Measurements from ENCODE around the gene GNG14. TPM values are rescaled to one million over a fixed set of nuclear protein-coding genes. Genes with fewer than 3 reads are reported as not detected.
"Not testable (repeated sequence)": the region's sequence is repeated elsewhere in the genome, so short reads cannot be mapped to it uniquely, and the experiment has no call there.

GNG14 gene
- total RNA-seq, 1 donor from 2014 or later, result not detected

- intact Hi-C loops (cut with micrococcal nuclease), result loop anchor here (1.0 kb wide), 1 partner anchor 10 kb away; no protein-coding TSS in a partner anchor
Observed at GRCh38 chr19:12694641-12695040, 6.8 kb downstream of the GNG14 start.

DNA sequence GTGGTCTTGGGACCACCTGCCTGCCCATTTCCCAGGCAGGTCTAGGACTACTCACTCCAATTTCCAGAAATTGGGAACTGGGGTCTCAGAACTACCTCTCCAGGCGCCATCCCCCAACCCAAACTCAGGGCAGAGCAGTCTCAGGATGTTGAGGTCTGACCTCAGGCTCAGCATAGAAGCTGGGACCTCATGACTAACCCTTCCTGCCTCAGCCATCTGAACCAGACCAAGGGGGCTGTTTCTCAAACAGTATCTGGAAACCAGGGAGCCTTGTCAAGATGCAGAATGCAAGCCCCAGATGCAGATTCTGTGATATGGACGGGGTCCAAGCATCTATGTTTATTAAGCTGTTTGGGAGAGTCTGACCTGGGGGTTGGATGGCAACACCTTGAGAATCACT lies 7.3 kb downstream of the GNG14 start:
- intact Hi-C loops (cut with micrococcal nuclease), result loop anchor here (1.0 kb wide), 1 partner anchor 11 kb away; no protein-coding TSS in a partner anchor

DNA sequence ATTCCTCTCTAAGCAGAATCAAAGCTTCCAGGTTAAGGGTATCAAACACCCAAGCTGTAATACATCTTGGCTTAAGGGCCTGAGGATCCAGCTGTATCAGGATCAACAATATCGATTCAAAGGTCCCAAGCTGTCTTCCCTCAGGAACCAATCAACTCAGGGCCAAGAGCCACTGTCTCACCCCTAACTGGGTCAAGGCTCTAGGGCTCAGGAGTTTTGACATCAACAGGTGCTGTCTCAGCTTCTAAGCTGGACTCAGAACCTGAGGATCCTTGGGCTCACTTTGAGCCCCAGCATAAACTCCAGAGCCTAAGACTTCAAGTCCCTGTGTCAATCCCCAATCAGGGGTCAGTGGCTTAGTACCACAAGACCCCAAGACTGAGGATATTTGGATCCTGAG lies 7.7 kb downstream of the GNG14 start:
- intact Hi-C loops (cut with micrococcal nuclease), result loop anchor here (1.0 kb wide), 1 partner anchor 11 kb away; no protein-coding TSS in a partner anchor

- intact Hi-C loops (cut with micrococcal nuclease), result loop anchor here (1.0 kb wide), 6 partner anchors 12 to 86 kb away; partner anchors contain the start of genes DHPS, TNPO2, ZNF490 and ZNF791
Observed at GRCh38 chr19:12695997-12696365, 8.2 kb downstream of the GNG14 start.

- intact Hi-C loops (cut with micrococcal nuclease), result loop anchor here (1.0 kb wide), 5 partner anchors 15 to 86 kb away; partner anchors contain the start of genes DHPS, TNPO2, ZNF490 and ZNF791
Observed at GRCh38 chr19:12696366-12697335, 8.9 kb downstream of the GNG14 start, which contains the start of gene FBXW9. FBXW9 (minus strand) TSS chr19:12696631; CDS start chr19:12696581, 50 bp downstream.

GRCh38 chr19:12697425-12697824 lies 9.6 kb downstream of the GNG14 start:
- intact Hi-C loops (cut with micrococcal nuclease), result not testable (repeated sequence)

- intact Hi-C loops (cut with micrococcal nuclease), result no loop called here
Observed at GRCh38 chr19:12698138-12698537, 10.3 kb downstream of the GNG14 start.

- intact Hi-C loops (cut with micrococcal nuclease), result no loop called here
Observed at GRCh38 chr19:12701596-12702282, 13.9 kb downstream of the GNG14 start.

GRCh38 chr19:12703046-12703445 lies 15.2 kb downstream of the GNG14 start:
- intact Hi-C loops (cut with micrococcal nuclease), result no loop called here

GRCh38 chr19:12705169-12705568 lies 17.4 kb downstream of the GNG14 start:
- intact Hi-C loops (cut with micrococcal nuclease), result no loop called here

DNA sequence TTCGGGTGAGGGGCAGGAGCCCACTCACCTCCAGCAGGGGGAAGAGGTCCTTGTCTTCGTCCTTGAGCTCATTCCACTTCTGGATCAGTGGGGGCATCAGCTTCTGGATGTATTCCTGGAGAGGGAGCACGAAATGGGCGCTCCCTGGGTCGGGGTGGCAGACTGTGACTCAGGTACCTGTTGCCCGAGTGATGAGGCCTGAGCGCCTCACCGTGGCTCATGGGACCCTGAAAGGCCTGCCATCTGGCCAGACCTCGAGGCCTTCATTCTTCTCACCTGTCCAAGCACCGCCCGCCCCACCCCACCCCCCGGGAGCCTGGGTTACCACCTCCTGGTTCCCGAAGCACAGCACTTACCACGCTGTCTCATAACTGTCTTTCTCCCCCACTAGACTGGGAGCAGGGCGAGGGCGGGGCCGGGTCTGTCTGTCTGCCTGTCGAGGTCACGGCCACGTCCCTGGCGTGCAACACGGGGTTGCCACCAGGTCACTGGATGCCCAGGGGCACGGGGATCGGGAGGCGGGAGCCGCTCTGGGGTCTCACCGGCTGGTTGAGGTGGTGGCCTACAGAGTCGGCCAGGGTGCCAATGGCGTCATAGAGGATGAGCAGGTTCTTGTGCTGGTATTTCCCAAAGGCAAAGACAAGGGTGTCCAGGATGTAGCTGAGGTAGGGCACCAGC lies 18.0 kb downstream of the GNG14 start:
- intact Hi-C loops (cut with micrococcal nuclease), result no loop called here

GRCh38 chr19:12706332-12706718 lies 18.5 kb downstream of the GNG14 start:
- intact Hi-C loops (cut with micrococcal nuclease), result no loop called here

DNA sequence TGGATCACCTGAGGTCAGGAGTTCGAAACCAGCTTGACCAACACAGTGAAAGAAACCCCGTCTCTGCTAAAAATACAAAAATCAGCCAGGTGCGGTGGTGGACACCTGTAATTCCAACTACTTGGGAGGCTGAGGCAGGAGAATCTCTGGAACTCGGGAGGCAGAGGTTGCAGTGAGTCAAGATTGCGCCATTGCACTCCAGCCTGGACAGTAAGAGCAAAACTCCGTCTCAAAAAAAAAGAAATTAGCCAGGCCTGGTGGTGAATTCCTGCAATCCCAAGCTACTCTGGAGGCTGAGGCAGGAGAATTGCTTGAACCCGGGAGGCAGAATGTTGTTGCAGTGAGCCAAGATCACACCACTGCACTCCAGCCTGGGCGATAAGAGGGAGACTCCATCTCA lies 20.8 kb downstream of the GNG14 start:
- intact Hi-C loops (cut with micrococcal nuclease), result no loop called here

DNA sequence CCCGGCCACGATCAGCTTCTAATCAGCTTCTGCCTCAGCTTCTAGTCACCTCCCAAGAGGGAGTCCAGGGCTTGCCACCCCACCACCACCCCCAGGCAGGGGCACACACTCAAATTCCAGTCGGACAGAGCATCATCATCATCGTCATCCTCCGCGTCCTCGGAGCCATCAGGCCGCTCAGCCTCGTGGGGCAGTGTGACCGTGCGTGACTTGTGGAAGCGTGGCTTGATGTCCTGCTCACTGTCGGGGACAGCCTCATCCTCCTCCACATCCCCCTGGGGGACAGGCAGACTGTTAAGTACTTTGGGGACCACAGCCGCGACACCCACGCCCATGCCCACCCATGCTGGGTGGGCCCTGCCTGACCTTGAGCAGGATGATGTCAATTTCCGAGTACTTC lies 23.4 kb downstream of the GNG14 start:
- intact Hi-C loops (cut with micrococcal nuclease), result no loop called here

GRCh38 chr19:12712077-12712476 lies 24.3 kb downstream of the GNG14 start:
- intact Hi-C loops (cut with micrococcal nuclease), result not testable (repeated sequence)

GRCh38 chr19:12713304-12713703 lies 25.5 kb downstream of the GNG14 start:
- intact Hi-C loops (cut with micrococcal nuclease), result not testable (repeated sequence)

GRCh38 chr19:12715102-12715501 lies 27.3 kb downstream of the GNG14 start:
- intact Hi-C loops (cut with micrococcal nuclease), result no loop called here

- intact Hi-C loops (cut with micrococcal nuclease), result no loop called here
Observed at GRCh38 chr19:12715929-12716328, 28.1 kb downstream of the GNG14 start.

GRCh38 chr19:12720296-12720695 lies 32.5 kb downstream of the GNG14 start:
- intact Hi-C loops (cut with micrococcal nuclease), result loop anchor here (5.0 kb wide), 2 partner anchors 168 to 278 kb away; partner anchors contain the start of genes ZNF443 and ZNF564

GRCh38 chr19:12720851-12721655 lies 33.3 kb downstream of the GNG14 start:
- intact Hi-C loops (cut with micrococcal nuclease), result loop anchor here (5.0 kb wide), 2 partner anchors 169 to 279 kb away; partner anchors contain the start of genes ZNF443 and ZNF564

Measured in T-helper 1 cell treated with Interleukin-12 subunit alpha and Interleukin-12 subunit beta and Interleukin-4 antibody, amounts not matched to agents 30 ng/mL and 1 ng/mL, for 36 hours (primary cell).